Measurements from ENCODE around the gene GSTA1. TPM values are rescaled to one million over a fixed set of nuclear protein-coding genes. Genes with fewer than 3 reads are reported as not detected.
"Not testable (repeated sequence)": the region's sequence is repeated elsewhere in the genome, so short reads cannot be mapped to it uniquely, and the experiment has no call there.

The GSTA1 gene
- total and polyA plus RNA-seq, 3 experiments from 2014 or later, result not detected

- H3K36me3 Mint-ChIP-seq; DNase-seq; CTCF ChIA-PET; H3K4me1 Mint-ChIP-seq; H3K27me3 ChIP-seq (ENCODE audit: insufficient read depth, low read length, poor library complexity, severe bottlenecking); H3K4me3 Mint-ChIP-seq; H3K4me3 ChIP-seq (ENCODE audit: low read length); H3K36me3 ChIP-seq (ENCODE audit: insufficient read depth, low read length); H3K27ac Mint-ChIP-seq; H3K27ac ChIP-seq (ENCODE audit: low read depth, low read length); H3K9me3 ChIP-seq (ENCODE audit: low read length); H3K9me3 Mint-ChIP-seq; H3K4me1 ChIP-seq (ENCODE audit: insufficient read depth, low read length); POLR2A ChIA-PET: not testable (repeated sequence)
- H3K27me3 Mint-ChIP-seq, result peaks cover 13 to 54% of the 10 kb centered on the region in 2 donors
Observed at GRCh38 chr6:52757651-52758338, 45.8 kb downstream of the GSTA1 start.

GRCh38 chr6:52754443-52754842 lies 49.2 kb downstream of the GSTA1 start:
- Histone ChIP-seq H3K27me3 (ENCODE audit: insufficient read depth, low read length, poor library complexity, severe bottlenecking) (no peaks in the 10 kb centered on the region), H3K36me3 (ENCODE audit: insufficient read depth, low read length) (no peaks in the 10 kb centered on the region), H3K4me1 (ENCODE audit: insufficient read depth, low read length) (no peaks in the 10 kb centered on the region), H3K27ac (ENCODE audit: low read depth, low read length) (no peak overlapping the region), H3K9me3 (ENCODE audit: low read length) (no peaks in the 10 kb centered on the region), H3K4me3 (ENCODE audit: low read length) (no peak overlapping the region)
- ChIA-PET POLR2A (no interaction called here), CTCF (no interaction called here)
- Mint-ChIP-seq H3K9me3 (peaks cover 0 to 6% (median 4%) of the 10 kb centered on the region in 5 donors), H3K27me3 (peaks cover 10 to 45% of the 10 kb centered on the region in 2 donors), H3K27ac (no peak overlapping the region), H3K36me3 (peaks cover 0 to 2% (median 0%) of the 10 kb centered on the region in 3 donors), H3K4me1 (no peaks in the 10 kb centered on the region), H3K4me3 (no peak overlapping the region)
- DNase-seq, result no peak

GRCh38 chr6:52753137-52753536 lies 50.5 kb downstream of the GSTA1 start:
- H3K36me3 ChIP-seq (ENCODE audit: insufficient read depth, low read length); DNase-seq; H3K36me3 Mint-ChIP-seq; POLR2A ChIA-PET; H3K9me3 Mint-ChIP-seq; H3K4me1 Mint-ChIP-seq; H3K27me3 ChIP-seq (ENCODE audit: insufficient read depth, low read length, poor library complexity, severe bottlenecking); H3K27ac Mint-ChIP-seq; H3K4me3 ChIP-seq (ENCODE audit: low read length); H3K4me3 Mint-ChIP-seq; H3K27ac ChIP-seq (ENCODE audit: low read depth, low read length); H3K9me3 ChIP-seq (ENCODE audit: low read length); H3K4me1 ChIP-seq (ENCODE audit: insufficient read depth, low read length); CTCF ChIA-PET: not testable (repeated sequence)
- peaks cover 5 to 35% of the 10 kb centered on the region in 2 donors for H3K27me3 Mint-ChIP-seq

- no peaks in the 10 kb centered on the region for H3K4me1 ChIP-seq (ENCODE audit: insufficient read depth, low read length)
- Mint-ChIP-seq H3K27ac (no peak overlapping the region), H3K4me1 (no peaks in the 10 kb centered on the region), H3K27me3 (peaks cover 8 to 35% of the 10 kb centered on the region in 2 donors), H3K4me3 (no peak overlapping the region), H3K9me3 (peaks cover 0 to 6% (median 4%) of the 10 kb centered on the region in 5 donors), H3K36me3 (peaks cover 0 to 2% (median 0%) of the 10 kb centered on the region in 3 donors)
- ChIA-PET CTCF (no interaction called here), POLR2A (no interaction called here)
- no peaks in the 10 kb centered on the region for H3K9me3 ChIP-seq (ENCODE audit: low read length)
- H3K27me3 ChIP-seq (ENCODE audit: insufficient read depth, low read length, poor library complexity, severe bottlenecking), result no peaks in the 10 kb centered on the region
- H3K27ac ChIP-seq (ENCODE audit: low read depth, low read length), result no peak overlapping the region
- H3K36me3 ChIP-seq (ENCODE audit: insufficient read depth, low read length), result no peaks in the 10 kb centered on the region
- DNase-seq, result no peak
- H3K4me3 ChIP-seq (ENCODE audit: low read length), result no peak overlapping the region
Observed at GRCh38 chr6:52752310-52752709, 51.3 kb downstream of the GSTA1 start.

- Mint-ChIP-seq H3K36me3 (peaks cover 0 to 2% (median 0%) of the 10 kb centered on the region in 3 donors), H3K4me1 (no peaks in the 10 kb centered on the region), H3K9me3 (peaks cover 0 to 6% (median 4%) of the 10 kb centered on the region in 5 donors), H3K27me3 (peaks cover 11 to 36% of the 10 kb centered on the region in 2 donors), H3K4me3 (no peak overlapping the region), H3K27ac (no peak overlapping the region)
- no peaks in the 10 kb centered on the region for H3K36me3 ChIP-seq (ENCODE audit: insufficient read depth, low read length)
- H3K27me3 ChIP-seq (ENCODE audit: insufficient read depth, low read length, poor library complexity, severe bottlenecking), result no peaks in the 10 kb centered on the region
- no peak for DNase-seq
- no peaks in the 10 kb centered on the region for H3K9me3 ChIP-seq (ENCODE audit: low read length)
- ChIA-PET CTCF (no interaction called here), POLR2A (no interaction called here)
- H3K27ac ChIP-seq (ENCODE audit: low read depth, low read length), result no peak overlapping the region
- H3K4me1 ChIP-seq (ENCODE audit: insufficient read depth, low read length), result no peaks in the 10 kb centered on the region
- no peak overlapping the region for H3K4me3 ChIP-seq (ENCODE audit: low read length)
Observed at GRCh38 chr6:52749556-52750152, 54.0 kb downstream of the GSTA1 start.

- H3K36me3 Mint-ChIP-seq, DNase-seq, CTCF ChIA-PET: not testable (repeated sequence)
Observed at GRCh38 chr6:52747301-52747700, 56.3 kb downstream of the GSTA1 start.

GRCh38 chr6:52746213-52746612 lies 57.4 kb downstream of the GSTA1 start:
- CTCF ChIA-PET, result no interaction called here
- no peak overlapping the region for H3K27ac ChIP-seq (ENCODE audit: low read depth, low read length)
- no peaks in the 10 kb centered on the region for H3K36me3 ChIP-seq (ENCODE audit: insufficient read depth, low read length)
- H3K9me3 ChIP-seq (ENCODE audit: low read length), result no peaks in the 10 kb centered on the region
- H3K9me3 Mint-ChIP-seq, result peaks cover 0 to 6% (median 4%) of the 10 kb centered on the region in 5 donors
- H3K36me3 Mint-ChIP-seq, result no peaks in the 10 kb centered on the region
- H3K27ac Mint-ChIP-seq, result no peak overlapping the region
- no peak overlapping the region for H3K4me3 ChIP-seq (ENCODE audit: low read length)
- DNase-seq, result no peak
- no peaks in the 10 kb centered on the region for H3K4me1 Mint-ChIP-seq
- POLR2A ChIA-PET, result no interaction called here
- peaks cover 11 to 50% of the 10 kb centered on the region in 2 donors for H3K27me3 Mint-ChIP-seq
- no peak overlapping the region for H3K4me3 Mint-ChIP-seq
- no peaks in the 10 kb centered on the region for H3K4me1 ChIP-seq (ENCODE audit: insufficient read depth, low read length)
- no peaks in the 10 kb centered on the region for H3K27me3 ChIP-seq (ENCODE audit: insufficient read depth, low read length, poor library complexity, severe bottlenecking)

More at GRCh38 chr6:52747301-52747700, 56.3 kb downstream of the GSTA1 start:
- H3K36me3 ChIP-seq (ENCODE audit: insufficient read depth, low read length); H3K4me1 Mint-ChIP-seq; POLR2A ChIA-PET; H3K4me3 Mint-ChIP-seq; H3K4me3 ChIP-seq (ENCODE audit: low read length); H3K27ac Mint-ChIP-seq; H3K9me3 Mint-ChIP-seq; H3K27me3 ChIP-seq (ENCODE audit: insufficient read depth, low read length, poor library complexity, severe bottlenecking); H3K4me1 ChIP-seq (ENCODE audit: insufficient read depth, low read length); H3K27ac ChIP-seq (ENCODE audit: low read depth, low read length); H3K9me3 ChIP-seq (ENCODE audit: low read length): not testable (repeated sequence)
- peaks cover 14 to 45% of the 10 kb centered on the region in 2 donors for H3K27me3 Mint-ChIP-seq

- no peaks in the 10 kb centered on the region for H3K27me3 ChIP-seq (ENCODE audit: insufficient read depth, low read length, poor library complexity, severe bottlenecking)
- H3K4me3 ChIP-seq (ENCODE audit: low read length), result no peak overlapping the region
- Mint-ChIP-seq H3K4me1 (no peaks in the 10 kb centered on the region), H3K27me3 (peaks cover 11 to 48% of the 10 kb centered on the region in 2 donors), H3K9me3 (peaks cover 0 to 3% (median under 1%) of the 10 kb centered on the region in 5 donors), H3K4me3 (no peak overlapping the region), H3K36me3 (no peaks in the 10 kb centered on the region), H3K27ac (no peak overlapping the region)
- ChIA-PET CTCF (no interaction called here), POLR2A (no interaction called here)
- no peaks in the 10 kb centered on the region for H3K9me3 ChIP-seq (ENCODE audit: low read length)
- H3K4me1 ChIP-seq (ENCODE audit: insufficient read depth, low read length), result no peaks in the 10 kb centered on the region
- no peak for DNase-seq
- no peak overlapping the region for H3K27ac ChIP-seq (ENCODE audit: low read depth, low read length)
- H3K36me3 ChIP-seq (ENCODE audit: insufficient read depth, low read length), result no peaks in the 10 kb centered on the region
Observed at GRCh38 chr6:52745764-52746201, 57.8 kb downstream of the GSTA1 start.
